HG02642 (cell line): ENCODE results near the gene NDUFA13.

Experiments used
- ATAC-seq: cut with Tn5 transposase; IDR thresholded peaks from one replicate; pipeline ENCODE4 v1.9.1; 2021; ENCODE audit warnings: mild to moderate bottlenecking; ENCODE audit not compliant: unreplicated experiment, poor library complexity

The NDUFA13 gene

DNA sequence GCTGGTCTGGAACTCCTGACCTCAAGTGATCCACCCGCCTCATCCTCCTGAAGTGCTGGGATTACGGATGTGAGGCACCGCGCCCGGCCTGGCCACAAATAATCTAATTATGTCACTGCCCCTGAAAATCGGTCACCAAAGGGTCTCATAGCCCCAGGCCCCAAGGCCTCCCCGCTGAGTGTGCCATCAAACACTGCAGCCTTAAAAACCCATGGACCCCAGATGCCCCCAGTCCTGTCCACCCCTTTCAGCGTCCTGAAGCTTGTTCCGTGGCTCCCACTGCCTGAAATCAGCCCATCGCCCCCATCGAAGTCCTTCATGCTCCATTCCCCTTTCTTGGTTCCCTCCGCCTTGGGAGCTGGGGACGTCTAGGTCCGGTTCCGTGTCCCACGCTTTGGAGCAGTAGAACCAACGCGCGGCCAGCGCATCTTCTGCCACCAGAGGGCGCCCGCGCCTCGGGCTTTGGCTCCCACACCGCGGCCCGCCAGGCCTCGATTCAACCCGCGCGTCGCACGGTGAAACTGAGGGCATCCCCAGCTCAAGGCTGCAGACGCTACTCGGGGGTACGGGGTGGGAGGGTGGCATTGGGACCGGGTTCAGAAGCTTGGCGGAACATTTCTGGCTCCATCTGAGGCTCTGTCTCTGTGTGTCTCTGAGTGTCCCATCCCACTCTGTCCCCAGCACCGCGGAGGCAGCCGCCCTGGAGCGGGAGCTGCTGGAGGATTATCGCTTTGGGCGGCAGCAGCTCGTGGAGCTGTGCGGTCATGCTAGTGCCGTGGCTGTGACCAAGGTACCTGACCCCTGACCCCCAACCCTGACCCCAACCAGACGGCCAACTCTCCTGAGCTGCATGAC lies 16.2 kb downstream of the NDUFA13 start:
- no peak for ATAC-seq

GRCh38 chr19:19532806-19533701 lies 17.0 kb downstream of the NDUFA13 start:
- ATAC-seq, result no peak

- no peak for ATAC-seq
Observed at GRCh38 chr19:19533841-19534240, 17.8 kb downstream of the NDUFA13 start.

DNA sequence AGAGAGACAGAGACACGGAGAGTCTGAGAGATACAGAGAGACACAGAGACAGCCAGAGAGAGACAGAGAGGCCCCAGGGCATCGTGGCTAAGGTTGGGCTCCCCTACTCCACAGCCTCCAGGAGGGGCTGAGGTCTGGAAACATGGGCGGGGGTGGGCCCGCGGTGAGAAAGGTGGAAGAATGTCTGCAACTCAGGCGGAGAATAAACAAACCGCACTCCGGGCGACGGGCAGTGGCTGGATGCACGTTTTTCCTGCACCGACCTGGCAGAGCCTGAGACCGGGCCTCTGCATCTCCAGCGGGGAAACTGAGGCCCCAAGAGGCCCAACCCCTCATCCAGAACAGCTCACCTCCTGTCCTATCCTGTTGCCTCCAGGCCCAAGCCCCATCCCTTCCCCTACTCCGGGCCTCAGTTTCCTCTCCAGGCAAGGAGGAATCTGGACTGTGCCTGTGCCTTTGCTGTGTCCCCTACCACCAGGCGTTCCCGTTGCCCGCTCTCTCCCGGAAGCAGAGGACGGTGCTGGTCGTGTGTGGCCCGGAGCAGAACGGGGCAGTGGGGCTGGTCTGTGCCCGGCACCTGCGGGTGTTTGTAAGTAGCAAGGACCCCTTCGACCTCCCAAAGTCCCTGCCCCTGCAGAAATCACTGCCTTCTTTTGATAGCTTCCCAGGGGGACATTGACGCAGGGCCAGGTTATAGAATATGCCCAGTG lies 18.7 kb downstream of the NDUFA13 start:
- no peak for ATAC-seq

DNA sequence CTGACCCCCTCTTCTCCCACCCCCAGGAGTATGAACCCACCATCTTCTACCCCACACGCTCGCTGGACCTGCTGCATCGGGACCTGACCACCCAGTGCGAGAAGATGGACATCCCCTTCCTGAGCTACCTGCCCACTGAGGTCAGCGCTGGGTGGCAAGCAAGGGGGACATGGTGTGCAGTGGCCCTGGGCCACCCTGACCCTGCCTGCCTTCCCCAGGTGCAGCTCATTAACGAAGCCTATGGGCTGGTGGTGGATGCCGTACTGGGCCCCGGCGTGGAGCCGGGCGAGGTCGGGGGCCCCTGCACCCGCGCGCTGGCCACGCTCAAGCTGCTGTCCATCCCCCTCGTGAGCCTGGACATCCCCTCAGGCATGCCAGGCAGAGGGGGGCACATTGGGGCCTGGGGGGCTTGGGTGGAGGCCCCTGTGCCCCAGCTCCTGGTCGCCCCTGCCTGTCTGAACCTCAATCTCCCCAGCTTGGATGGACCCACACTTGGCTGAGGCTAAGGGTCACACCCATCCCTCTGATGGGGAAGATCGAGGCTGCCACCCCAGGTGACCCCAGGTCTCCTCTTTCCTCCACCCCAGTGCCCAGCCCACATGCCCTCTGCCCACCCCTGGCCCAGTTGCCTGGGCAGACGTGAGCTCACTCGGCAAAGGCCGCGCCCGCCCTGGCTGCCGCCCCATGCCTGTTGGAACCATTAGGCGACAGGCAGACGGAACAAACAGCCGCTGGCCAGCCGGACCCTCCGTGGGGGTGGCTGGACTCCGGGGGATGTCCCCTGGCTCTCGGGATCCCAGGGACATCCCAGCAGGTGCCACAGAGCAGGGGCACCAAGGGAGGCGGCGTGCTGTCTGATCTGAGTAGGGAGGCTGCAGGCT lies 19.5 kb downstream of the NDUFA13 start:
- no peak for ATAC-seq

- no peak for ATAC-seq
Observed at GRCh38 chr19:19537075-19538048, 21.3 kb downstream of the NDUFA13 start.

DNA sequence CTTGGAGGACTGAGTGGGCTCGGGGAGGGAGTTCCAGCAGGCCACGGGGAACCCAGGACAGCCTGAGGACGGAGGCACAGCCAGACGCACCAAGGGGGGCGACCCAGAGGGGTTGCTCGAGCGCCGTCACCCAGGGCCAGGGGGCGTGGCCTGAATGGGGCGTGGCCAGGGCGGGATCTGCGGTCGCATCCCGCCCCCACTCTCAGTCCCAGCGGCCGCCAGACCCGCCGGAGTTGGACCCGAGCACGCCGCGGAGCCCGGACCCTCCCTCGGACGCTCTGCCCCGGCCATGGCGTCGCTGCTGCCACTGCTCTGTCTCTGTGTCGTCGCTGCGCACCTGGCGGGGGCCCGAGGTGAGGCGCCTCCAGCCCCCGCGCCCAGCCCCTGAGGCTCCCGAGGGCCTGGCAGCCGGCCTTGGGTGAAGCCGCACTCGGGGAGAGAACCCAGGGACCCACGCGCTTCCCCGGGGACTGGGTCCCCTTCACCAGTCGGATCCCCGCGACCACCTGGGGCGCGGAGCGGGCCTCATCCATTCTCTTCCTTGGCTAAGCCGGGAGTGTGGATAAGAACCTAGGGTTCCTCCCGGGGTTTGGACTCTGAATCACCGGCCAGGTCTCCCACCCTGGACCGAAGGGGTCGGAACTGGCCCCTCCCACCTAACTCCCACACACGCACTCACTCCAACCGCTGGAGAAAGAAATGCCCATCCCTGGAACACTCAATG lies 22.2 kb downstream of the NDUFA13 start, which contains the start of gene CILP2:
Gene CILP2, plus strand, starts transcription at position 205 of the 724 bp plus-strand sequence. Its CDS starts 85 bp downstream, at position 290.
- ATAC-seq, result no peak

GRCh38 chr19:19538785-19539166 lies 22.8 kb downstream of the NDUFA13 start:
- ATAC-seq, result no peak

- ATAC-seq, result no peak
Observed at GRCh38 chr19:19539698-19540063, 23.7 kb downstream of the NDUFA13 start.

- no peak for ATAC-seq
Observed at GRCh38 chr19:19540064-19540714, 24.2 kb downstream of the NDUFA13 start.

DNA sequence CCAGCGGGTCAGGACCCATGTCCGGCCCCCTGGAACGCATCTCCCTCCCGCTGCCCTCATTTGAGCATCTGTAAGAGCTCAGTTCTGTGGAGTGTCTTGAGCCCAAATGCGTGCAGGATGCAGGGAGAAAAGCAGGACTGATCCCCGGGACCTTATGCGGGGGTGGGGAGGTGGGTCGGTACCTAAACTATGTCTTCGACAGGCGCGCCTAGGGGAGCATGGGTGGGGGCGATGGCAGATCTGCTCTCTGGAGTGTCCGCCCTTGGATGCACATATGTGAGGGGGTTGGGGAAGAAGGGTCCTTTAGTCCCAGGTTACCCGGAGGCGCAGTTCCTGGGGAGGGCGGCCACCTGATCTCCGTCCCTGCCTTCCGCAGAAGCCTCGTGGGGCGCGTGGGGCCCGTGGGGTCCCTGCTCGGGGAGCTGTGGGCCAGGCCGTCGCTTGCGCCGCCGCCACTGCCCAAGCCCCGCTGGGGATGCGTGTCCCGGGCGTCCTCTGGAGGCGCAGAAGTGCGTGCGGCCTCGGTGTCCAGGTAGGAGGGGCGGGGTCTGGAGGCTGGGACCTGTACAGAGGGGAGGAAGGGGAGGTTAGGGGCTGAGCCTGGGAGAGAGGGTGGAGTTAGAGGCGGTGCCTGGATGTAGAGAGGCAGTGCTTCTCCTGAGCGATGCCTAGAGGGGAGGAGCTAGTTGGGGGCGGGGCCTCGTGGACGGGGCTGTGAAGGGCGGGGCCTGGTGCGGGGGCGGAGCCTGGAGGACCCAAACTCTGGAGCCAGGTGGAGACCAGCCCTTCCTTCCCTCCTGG lies 24.9 kb downstream of the NDUFA13 start:
- ATAC-seq, result no peak

DNA sequence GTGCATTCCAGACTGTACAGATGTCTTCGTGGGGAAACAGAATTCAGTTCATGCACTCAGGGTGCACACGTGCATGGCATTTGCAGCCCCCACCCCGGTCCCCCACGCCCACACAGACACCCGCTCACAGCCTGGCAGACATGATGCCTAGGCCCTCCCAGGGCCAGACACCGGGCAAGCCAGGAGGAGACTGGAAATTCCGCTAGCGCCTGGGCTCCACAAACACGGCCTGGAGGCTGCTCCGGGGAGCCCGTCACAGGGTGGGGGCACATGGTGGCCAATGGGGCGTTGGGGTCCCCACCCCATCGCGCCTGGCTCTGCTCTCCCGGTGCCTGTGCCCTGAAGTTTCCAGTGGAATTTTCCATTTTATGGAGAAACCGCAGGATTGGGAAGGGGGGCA lies 25.6 kb downstream of the NDUFA13 start:
- ATAC-seq, result no peak

DNA sequence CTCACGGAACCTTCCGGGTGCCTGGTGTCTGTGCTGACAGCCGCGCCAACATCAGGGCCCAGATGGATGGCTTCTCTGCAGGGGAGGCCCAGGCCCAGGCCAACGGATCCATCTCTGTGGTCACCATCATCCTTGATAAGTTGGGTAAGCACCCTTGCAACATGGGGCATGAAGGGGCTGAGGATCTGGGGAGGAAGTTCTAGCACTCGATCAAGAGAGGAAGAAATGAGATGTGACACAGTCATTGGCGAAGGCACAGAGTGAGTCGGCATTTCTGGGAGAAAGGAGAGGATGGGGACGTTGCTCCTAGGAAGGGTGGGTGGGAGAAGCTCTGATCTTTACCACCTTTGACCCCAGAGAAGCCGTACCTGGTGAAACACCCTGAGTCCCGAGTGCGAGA lies 26.5 kb downstream of the NDUFA13 start:
- no peak for ATAC-seq

- no peak for ATAC-seq
Observed at GRCh38 chr19:19543101-19543500, 27.1 kb downstream of the NDUFA13 start.

DNA sequence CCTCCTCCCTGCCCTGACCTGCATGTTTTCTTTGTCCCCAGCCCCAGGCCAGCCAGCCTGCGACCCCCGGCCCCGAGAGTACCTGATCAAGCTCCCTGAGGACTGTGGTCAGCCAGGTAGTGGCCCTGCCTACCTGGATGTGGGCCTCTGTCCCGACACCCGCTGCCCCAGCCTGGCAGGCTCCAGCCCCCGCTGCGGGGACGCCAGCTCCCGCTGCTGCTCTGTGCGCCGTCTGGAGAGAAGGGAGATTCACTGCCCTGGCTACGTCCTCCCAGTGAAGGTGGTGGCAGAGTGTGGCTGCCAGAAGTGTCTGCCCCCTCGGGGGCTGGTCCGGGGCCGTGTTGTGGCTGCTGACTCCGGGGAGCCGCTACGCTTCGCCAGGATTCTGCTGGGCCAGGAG lies 27.6 kb downstream of the NDUFA13 start:
- no peak for ATAC-seq

DNA sequence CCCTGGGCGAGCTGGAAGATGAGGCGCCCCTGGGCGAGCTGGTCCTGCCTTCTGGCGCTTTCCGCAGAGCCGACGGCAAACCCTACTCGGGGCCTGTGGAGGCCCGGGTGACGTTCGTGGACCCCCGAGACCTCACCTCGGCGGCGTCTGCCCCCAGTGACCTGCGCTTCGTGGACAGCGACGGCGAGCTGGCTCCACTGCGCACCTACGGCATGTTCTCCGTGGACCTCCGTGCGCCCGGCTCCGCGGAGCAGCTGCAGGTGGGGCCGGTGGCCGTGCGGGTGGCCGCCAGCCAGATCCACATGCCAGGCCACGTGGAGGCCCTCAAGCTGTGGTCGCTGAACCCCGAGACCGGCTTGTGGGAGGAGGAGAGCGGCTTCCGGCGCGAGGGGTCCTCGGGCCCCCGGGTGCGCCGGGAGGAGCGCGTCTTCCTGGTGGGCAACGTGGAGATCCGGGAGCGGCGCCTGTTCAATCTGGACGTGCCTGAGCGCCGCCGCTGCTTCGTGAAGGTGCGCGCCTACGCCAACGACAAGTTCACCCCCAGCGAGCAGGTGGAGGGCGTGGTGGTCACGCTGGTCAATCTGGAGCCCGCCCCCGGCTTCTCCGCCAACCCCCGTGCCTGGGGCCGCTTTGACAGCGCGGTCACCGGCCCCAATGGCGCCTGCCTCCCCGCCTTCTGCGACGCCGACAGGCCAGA lies 28.4 kb downstream of the NDUFA13 start:
- no peak for ATAC-seq
